ENCODE results near the gene KRT74. TPM values are rescaled to one million over a fixed set of nuclear protein-coding genes. Genes with fewer than 3 reads are reported as not detected.

Gene KRT74
- total and polyA plus RNA-seq, 9 of the 15 experiments (the other 6 are each of a cell fraction or from before 2014, with no cell fraction given): not detected

DNA sequence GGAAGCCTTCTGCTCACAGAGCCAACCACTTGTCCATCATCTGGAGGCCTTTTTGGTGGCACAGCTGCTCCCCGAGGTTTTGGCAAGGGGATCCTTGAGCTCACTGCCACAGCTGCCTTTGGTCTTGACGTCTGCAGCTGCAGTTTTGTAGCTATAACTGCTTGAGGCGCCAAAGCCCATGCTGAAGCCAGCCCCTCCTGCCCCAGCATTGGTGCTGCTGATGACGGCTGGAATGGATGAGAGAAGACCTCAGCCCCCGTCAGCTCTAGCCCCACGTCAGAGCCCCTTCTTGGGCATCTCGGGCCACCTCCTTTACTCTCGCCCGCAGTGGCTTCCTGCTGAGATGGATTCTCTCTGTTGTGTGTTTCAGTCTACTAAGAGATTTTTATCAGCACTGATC lies 12.3 kb upstream of the KRT74 start:
- Histone ChIP-seq H3K36me3 (ENCODE audit: control insufficient read depth, insufficient read depth, low read length) (no peaks in the 10 kb centered on the region), H3K79me2 (ENCODE audit: control insufficient read depth, insufficient read depth, low read length) (no peaks in the 10 kb centered on the region), H3K9ac (ENCODE audit: insufficient read depth in 1 of 2, low read depth in 2 of 2, low read length in 2 of 2) (no peak overlapping the region), H3K9me1 (ENCODE audit: control insufficient read depth, insufficient read depth, low read length) (no peaks in the 10 kb centered on the region), H3K4me1 (replicated peaks in 1 of 2; ENCODE audit: control insufficient read depth in 2 of 2, insufficient read depth in 2 of 2, low read length in 2 of 2) (peaks cover 0 to 6% of the 10 kb centered on the region in 2 experiments; a peak in 1 of 5 replicates), H2AFZ (ENCODE audit: low read depth, low read length) (no peak overlapping the region), H3K4me2 (ENCODE audit: insufficient read depth, low read length) (no peak overlapping the region), H3K9me3 (replicated peaks; ENCODE audit: control insufficient read depth, insufficient read depth, low read depth, low read length) (no peaks in the 10 kb centered on the region), H3K4me3 (no peak overlapping the region), H3K27ac (ENCODE audit: extremely low read depth, low read depth, low read length) (no peak overlapping the region), H3K27me3 (ENCODE audit: control insufficient read depth in 2 of 2, insufficient read depth in 2 of 2, low read length in 2 of 2) (peaks cover 4 to 36% of the 10 kb centered on the region in 2 experiments; a peak in 3 of 5 replicates), H4K20me1 (replicated peaks; ENCODE audit: control insufficient read depth, insufficient read depth, low read length) (peaks cover 5% of the 10 kb centered on the region; the same call in 1 of the 2 replicates)
- no TSS peak for BruUV-seq (replicated peaks)
- 8% methylated on average over 9 of the region's 9 CpGs for WGBS (ENCODE audit: insufficient coverage, low coverage, missing lambda C conversion rate)
- in situ Hi-C loops (cut with MboI) (loop anchor here (5.0 kb wide), 1 partner anchor 396 kb away; no protein-coding TSS in a partner anchor), intact Hi-C loops (cut with micrococcal nuclease) (loop anchor here (5.0 to 10.0 kb wide), 4 partner anchors 76 to 431 kb away; no protein-coding TSS in a partner anchor)
- CTCF ChIA-PET (ENCODE audit: low intra/inter-chr PET ratio): interaction anchor here (0.6 to 0.9 kb wide), 3 partner anchors 279 to 294 kb away, joined by 3 read pairs; no protein-coding TSS in a partner anchor
- POLR2A ChIA-PET: interaction anchor here (0.7 to 1.1 kb wide), 4 partner anchors 10 to 294 kb away, joined by 3 to 5 read pairs (median 4); no protein-coding TSS in a partner anchor
- peak in 1 of 4 experiments; percentile 21 for DNase-seq (ENCODE audit: extremely low read depth in 1 of 4, low spot score in 3 of 4)
- 0 out of 3 replicates have a peak, but pooled peaks have one; percentile 42 for ATAC-seq
- peak; percentile 55 for FAIRE-seq
- TF ChIP-seq, protein P1, sequence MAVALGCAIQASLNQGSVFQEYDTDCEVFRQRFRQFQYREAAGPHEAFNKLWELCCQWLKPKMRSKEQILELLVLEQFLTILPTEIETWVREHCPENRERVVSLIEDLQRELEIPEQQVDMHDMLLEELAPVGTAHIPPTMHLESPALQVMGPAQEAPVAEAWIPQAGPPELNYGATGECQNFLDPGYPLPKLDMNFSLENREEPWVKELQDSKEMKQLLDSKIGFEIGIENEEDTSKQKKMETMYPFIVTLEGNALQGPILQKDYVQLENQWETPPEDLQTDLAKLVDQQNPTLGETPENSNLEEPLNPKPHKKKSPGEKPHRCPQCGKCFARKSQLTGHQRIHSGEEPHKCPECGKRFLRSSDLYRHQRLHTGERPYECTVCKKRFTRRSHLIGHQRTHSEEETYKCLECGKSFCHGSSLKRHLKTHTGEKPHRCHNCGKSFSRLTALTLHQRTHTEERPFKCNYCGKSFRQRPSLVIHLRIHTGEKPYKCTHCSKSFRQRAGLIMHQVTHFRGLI (CRISPR knock-in tag; IDR thresholded peaks at IDR 0.05): no peak
- TF ChIP-seq HDAC3 (IDR thresholded peaks at IDR 0.05; ENCODE audit: borderline replicate concordance, partially characterized antibody): no peak
- peak; percentile 75 to 80 for TF ChIP-seq RAD21 (CRISPR knock-in tag; conservative IDR thresholded peaks at IDR 0.05 in 1 of 2, IDR thresholded peaks at IDR 0.05 in 1 of 2)
- TF ChIP-seq SMC3 (conservative IDR thresholded peaks at IDR 0.05; ENCODE audit: insufficient read depth, low read depth, low read length): 0 out of 2 replicates have a peak, but pooled peaks have one; percentile 12
- TF ChIP-seq, protein P2, sequence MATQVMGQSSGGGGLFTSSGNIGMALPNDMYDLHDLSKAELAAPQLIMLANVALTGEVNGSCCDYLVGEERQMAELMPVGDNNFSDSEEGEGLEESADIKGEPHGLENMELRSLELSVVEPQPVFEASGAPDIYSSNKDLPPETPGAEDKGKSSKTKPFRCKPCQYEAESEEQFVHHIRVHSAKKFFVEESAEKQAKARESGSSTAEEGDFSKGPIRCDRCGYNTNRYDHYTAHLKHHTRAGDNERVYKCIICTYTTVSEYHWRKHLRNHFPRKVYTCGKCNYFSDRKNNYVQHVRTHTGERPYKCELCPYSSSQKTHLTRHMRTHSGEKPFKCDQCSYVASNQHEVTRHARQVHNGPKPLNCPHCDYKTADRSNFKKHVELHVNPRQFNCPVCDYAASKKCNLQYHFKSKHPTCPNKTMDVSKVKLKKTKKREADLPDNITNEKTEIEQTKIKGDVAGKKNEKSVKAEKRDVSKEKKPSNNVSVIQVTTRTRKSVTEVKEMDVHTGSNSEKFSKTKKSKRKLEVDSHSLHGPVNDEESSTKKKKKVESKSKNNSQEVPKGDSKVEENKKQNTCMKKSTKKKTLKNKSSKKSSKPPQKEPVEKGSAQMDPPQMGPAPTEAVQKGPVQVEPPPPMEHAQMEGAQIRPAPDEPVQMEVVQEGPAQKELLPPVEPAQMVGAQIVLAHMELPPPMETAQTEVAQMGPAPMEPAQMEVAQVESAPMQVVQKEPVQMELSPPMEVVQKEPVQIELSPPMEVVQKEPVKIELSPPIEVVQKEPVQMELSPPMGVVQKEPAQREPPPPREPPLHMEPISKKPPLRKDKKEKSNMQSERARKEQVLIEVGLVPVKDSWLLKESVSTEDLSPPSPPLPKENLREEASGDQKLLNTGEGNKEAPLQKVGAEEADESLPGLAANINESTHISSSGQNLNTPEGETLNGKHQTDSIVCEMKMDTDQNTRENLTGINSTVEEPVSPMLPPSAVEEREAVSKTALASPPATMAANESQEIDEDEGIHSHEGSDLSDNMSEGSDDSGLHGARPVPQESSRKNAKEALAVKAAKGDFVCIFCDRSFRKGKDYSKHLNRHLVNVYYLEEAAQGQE (IDR thresholded peaks at IDR 0.05; ENCODE audit: borderline replicate concordance): peak; percentile 59; the same call in 1 of the 2 replicates
- TF ChIP-seq, protein P2 (CRISPR knock-in tag; IDR thresholded peaks at IDR 0.05; ENCODE audit: low read depth): no peak
- TF ChIP-seq, protein P3, sequence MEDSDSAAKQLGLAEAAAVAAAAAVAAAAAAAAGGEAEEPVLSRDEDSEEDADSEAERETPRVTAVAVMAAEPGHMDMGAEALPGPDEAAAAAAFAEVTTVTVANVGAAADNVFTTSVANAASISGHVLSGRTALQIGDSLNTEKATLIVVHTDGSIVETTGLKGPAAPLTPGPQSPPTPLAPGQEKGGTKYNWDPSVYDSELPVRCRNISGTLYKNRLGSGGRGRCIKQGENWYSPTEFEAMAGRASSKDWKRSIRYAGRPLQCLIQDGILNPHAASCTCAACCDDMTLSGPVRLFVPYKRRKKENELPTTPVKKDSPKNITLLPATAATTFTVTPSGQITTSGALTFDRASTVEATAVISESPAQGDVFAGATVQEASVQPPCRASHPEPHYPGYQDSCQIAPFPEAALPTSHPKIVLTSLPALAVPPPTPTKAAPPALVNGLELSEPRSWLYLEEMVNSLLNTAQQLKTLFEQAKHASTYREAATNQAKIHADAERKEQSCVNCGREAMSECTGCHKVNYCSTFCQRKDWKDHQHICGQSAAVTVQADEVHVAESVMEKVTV (CRISPR knock-in tag; IDR thresholded peaks at IDR 0.05): peak; percentile 44
